ENCODE data around the gene P2RX1.

GRCh38 chr17:3956983-3957382, 40.7 kb upstream of the P2RX1 start:
- TF ChIP-seq POLR2A (IDR thresholded peaks at IDR 0.05), result no peak
- no peak for TF ChIP-seq EP300 (IDR thresholded peaks at IDR 0.05)

All from suprapubic skin (tissue), 2 donors.